NB4 (cell line): ENCODE results near the gene AKNA.

ENCODE experiments used
- CTCF ChIP-seq: IDR thresholded peaks from one replicate; pipeline ENCODE4 v1.5.1; 2012; ENCODE audit warnings: low read depth, low read length
- MYC ChIP-seq: IDR thresholded peaks from 2 replicates; pipeline ENCODE4 v1.6.1; 2011; ENCODE audit warnings: low read depth, low read length
- POLR2A ChIP-seq: IDR thresholded peaks from 2 replicates; pipeline ENCODE4 v1.6.1; 2011; ENCODE audit warnings: mild to moderate bottlenecking; ENCODE audit not compliant: insufficient read length; ENCODE audit errors: extremely low read depth
- TF ChIP-seq, protein P1 (sequence below): IDR thresholded peaks from 2 replicates; pipeline ENCODE4 v1.6.1; 2011; ENCODE audit warnings: low read depth, low read length

DNA sequence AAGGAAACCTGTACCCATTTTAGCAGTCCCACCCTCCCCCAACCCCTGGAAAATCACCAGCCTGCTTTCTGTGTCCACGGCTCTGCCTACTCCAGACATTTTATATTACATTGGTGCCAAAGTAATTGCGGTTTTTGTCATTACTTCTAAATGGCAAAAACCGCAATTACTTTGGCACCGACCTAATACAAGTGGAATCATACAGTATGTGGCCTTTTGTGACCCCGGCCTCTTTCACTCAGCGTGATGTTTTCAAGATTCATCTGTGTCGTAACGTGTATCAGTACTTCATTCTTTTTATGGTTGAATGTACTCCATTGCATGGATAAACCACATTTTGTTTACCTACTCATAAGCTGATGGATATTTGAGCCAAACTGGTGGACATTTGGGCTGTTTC, 74.6 kb downstream of the AKNA start:
- TF ChIP-seq CTCF (no peak), POLR2A (no peak), MYC (no peak)
- TF ChIP-seq, protein P1, sequence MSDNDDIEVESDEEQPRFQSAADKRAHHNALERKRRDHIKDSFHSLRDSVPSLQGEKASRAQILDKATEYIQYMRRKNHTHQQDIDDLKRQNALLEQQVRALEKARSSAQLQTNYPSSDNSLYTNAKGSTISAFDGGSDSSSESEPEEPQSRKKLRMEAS = no peak
